Loucy (cell line): Measurements from ENCODE around the gene DNAH17.

ENCODE experiments used
- EZH2phosphoT487 ChIP-seq: fragments of 200-600 bp; IDR thresholded peaks from 2 replicates; pipeline ENCODE4 v1.6.1; 2018; ENCODE audit warnings: antibody characterized with exemption, mild to moderate bottlenecking, moderate library complexity, borderline replicate concordance
- TF ChIP-seq, protein P1 (sequence below): fragments of 200-600 bp; sonication (generic); conservative IDR thresholded peaks from 2 replicates; pipeline ENCODE4 v1.5.1; 2014; ENCODE audit warnings: mild to moderate bottlenecking, antibody characterized with exemption, low read length

DNA sequence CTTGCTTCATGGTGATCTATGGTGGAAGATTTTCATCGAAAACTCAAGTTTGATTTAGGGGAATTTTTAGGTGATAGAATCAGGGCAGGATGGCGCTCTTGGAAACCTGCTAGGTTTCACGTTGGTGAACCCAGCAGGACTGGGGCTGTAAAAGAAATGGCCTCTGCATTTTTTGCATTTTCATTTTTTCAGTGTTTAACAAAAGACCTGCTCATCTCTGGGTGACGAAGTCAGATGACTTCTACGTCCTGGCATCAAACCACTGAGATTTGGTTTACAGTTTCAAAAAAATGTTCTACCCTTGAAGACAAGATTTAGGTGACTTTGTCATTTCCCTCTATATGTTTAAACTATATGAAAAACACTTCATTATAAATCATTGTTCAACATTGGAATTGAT lies 196.8 kb downstream of the DNAH17 start:
- TF ChIP-seq, protein P1, sequence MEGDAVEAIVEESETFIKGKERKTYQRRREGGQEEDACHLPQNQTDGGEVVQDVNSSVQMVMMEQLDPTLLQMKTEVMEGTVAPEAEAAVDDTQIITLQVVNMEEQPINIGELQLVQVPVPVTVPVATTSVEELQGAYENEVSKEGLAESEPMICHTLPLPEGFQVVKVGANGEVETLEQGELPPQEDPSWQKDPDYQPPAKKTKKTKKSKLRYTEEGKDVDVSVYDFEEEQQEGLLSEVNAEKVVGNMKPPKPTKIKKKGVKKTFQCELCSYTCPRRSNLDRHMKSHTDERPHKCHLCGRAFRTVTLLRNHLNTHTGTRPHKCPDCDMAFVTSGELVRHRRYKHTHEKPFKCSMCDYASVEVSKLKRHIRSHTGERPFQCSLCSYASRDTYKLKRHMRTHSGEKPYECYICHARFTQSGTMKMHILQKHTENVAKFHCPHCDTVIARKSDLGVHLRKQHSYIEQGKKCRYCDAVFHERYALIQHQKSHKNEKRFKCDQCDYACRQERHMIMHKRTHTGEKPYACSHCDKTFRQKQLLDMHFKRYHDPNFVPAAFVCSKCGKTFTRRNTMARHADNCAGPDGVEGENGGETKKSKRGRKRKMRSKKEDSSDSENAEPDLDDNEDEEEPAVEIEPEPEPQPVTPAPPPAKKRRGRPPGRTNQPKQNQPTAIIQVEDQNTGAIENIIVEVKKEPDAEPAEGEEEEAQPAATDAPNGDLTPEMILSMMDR, result no peak
- TF ChIP-seq EZH2phosphoT487, result no peak
